Right hindlimb (tissue), 1 donor: ENCODE measurements around the gene DAB2IP.
A peak's percentile ranks its signal among the peaks of the same experiment; 100 is the strongest.

Experiments used
- DNase-seq: peaks from one replicate; pipeline ENCODE4 v3.0.0-alpha.2; 2018

The DAB2IP gene

GRCh38 chr9:121767171-121767769 is 115.8 kb downstream of the DAB2IP start:
- DNase-seq, result no peak

- DNase-seq, result no peak
These were observed 117.1 kb downstream of the DAB2IP start for GRCh38 chr9:121768416-121769015.

GRCh38 chr9:121769939-121770338 is 118.5 kb downstream of the DAB2IP start:
- DNase-seq, result no peak

GRCh38 chr9:121770415-121771273 is 119.2 kb downstream of the DAB2IP start:
- no peak for DNase-seq

- DNase-seq, result no peak
These were observed 120.0 kb downstream of the DAB2IP start for GRCh38 chr9:121771418-121771817.

GRCh38 chr9:121771851-121772599 is 120.6 kb downstream of the DAB2IP start:
- no peak for DNase-seq

- DNase-seq, result peak; percentile 37
These were observed 121.3 kb downstream of the DAB2IP start for GRCh38 chr9:121772600-121773285.

GRCh38 chr9:121773286-121773953 is 122.0 kb downstream of the DAB2IP start:
- peak; percentile 15 for DNase-seq

GRCh38 chr9:121773954-121774714 is 122.7 kb downstream of the DAB2IP start:
- peak; percentile 16 for DNase-seq

GRCh38 chr9:121774715-121775613 is 123.5 kb downstream of the DAB2IP start:
- DNase-seq, result peak; percentile 73

- peak; percentile 14 for DNase-seq
These were observed 124.7 kb downstream of the DAB2IP start for GRCh38 chr9:121776001-121776738.

GRCh38 chr9:121776739-121777637 is 125.6 kb downstream of the DAB2IP start:
- no peak for DNase-seq

- DNase-seq, result peak; percentile 14
These were observed 127.1 kb downstream of the DAB2IP start for GRCh38 chr9:121778252-121779225.

GRCh38 chr9:121779381-121780117 is 128.1 kb downstream of the DAB2IP start:
- peak; percentile 28 for DNase-seq

- DNase-seq, result peak; percentile 21
These were observed 129.0 kb downstream of the DAB2IP start for GRCh38 chr9:121780177-121781040.
